ENCODE results near the gene KLHL30.

KLHL30 gene

DNA sequence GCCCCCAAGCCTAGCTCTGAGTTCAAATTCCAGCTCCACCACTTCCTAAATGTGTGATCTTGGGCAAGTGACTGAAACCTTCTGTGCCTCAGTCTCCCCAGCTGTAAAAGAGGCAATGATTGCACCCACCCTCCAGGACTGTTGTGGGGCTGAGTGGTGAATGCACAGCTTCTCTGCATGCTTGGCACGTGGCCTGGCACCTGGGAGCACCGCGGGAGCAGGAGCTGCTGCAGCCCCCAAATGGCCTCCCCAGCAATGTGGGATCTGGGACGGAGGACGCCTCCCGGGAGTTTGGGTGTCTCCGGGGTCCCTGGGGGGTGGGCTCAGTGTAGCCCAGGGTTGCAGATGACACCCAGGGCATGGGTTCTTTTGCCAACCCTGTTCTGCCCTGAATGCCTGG, 1.6 kb downstream of the KLHL30 start:
- intact Hi-C loops (cut with DNase I), result no loop called here
- no peak for DNase-seq

DNA sequence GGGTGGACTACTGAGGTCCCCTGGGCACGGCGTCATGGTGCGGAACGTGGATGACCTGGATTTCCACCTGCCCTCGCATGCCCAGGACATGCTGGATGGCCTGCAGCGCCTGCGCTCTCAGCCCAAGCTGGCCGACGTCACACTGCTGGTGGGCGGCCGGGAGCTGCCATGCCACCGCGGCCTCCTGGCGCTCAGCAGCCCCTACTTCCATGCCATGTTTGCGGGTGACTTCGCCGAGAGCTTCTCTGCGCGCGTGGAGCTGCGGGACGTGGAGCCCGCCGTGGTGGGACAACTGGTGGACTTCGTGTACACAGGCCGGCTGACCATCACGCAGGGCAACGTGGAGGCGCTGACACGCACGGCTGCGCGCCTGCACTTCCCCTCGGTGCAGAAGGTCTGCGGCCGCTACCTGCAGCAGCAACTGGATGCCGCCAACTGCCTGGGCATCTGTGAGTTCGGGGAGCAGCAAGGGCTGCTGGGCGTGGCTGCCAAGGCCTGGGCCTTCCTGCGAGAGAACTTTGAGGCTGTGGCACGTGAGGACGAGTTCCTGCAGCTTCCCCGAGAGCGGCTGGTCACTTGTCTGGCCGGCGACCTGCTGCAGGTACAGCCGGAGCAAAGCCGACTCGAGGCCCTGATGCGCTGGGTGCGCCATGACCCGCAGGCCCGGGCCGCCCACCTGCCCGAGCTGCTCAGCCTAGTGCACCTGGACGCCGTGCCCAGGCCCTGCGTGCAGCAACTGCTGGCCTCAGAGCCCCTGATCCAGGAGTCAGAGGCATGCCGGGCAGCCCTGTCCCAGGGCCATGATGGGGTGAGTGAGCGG, 2.5 kb downstream of the KLHL30 start:
- no peak for DNase-seq
- intact Hi-C loops (cut with DNase I), result no loop called here

DNA sequence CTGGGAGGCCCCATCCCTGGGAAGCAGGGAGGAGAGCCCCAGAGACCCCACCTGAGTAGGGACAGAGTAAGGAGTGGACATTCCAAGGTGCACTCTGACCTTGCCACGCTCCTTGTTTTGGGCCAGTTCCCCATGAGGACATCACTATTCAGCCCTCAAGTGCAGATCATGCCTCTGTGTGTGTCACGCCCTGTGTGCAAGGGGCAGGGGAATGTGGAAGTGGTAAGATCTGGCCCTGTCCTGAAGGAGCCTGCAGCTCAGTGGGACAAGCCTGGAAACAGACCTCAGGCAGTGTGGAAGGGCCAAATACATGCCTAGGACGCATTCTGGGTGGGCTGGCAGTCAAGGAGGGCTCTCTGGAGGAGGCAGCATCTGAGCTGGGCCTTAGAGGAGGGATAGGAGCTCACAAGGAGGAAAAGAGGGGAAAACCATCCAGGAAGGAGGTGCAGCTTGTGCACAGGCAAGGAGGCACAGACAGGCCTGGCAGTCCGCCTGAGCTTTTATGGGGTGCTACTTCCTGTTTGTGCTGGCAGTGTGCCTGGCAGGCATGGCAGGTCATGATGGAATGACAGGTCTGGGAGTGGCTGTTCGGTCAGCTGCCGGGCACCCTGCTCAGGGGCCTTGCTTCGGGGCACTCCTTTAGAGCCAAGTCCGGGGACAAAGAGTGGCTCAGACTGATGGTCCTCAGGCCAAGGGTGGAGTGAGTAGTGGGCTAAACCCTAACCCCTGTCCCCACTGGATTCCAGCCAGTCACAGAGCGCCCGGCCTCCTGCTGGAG, 3.3 kb downstream of the KLHL30 start:
- intact Hi-C loops (cut with DNase I), result no loop called here

DNA sequence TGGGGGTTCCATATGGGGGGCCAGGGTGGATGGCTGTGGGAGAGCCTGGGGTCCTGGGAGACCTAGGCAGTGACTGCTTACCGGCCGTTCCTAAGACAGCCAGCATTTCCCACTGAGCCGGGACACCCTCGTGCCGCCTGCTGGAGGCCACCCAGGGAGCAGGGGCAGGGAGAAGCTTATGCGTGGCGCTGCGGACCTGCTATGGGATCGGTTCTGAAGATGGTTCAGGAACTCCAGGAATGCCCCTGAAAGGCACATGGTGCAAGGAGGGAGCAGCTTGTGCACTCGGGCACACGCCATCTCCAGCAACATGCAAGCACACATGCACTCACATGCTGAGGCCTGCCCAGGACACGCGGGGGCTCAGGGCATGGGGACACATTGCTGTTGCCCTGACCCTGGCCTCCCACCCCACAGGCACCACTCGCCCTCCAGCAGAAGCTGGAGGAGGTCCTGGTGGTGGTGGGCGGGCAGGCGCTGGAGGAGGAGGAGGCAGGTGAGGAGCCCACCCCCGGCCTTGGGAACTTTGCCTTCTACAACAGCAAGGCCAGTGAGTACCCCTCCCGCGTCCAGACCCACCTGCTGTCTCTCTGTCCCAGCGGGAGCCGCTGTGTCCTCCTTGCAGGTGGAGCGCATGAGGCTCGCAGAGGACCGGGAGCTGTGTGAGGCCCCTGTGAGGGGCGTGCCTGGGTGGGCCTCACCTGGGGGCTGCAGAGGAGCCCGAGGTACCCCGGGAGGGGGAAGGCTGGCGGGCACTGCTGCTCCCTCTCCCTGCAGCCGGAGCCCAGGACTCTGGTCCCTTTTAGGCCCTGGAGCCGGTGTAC, 4.1 kb downstream of the KLHL30 start:
- DNase-seq, result no peak

More for the DNA sequence above, 3.3 kb downstream of the KLHL30 start:
- no peak for DNase-seq

DNA sequence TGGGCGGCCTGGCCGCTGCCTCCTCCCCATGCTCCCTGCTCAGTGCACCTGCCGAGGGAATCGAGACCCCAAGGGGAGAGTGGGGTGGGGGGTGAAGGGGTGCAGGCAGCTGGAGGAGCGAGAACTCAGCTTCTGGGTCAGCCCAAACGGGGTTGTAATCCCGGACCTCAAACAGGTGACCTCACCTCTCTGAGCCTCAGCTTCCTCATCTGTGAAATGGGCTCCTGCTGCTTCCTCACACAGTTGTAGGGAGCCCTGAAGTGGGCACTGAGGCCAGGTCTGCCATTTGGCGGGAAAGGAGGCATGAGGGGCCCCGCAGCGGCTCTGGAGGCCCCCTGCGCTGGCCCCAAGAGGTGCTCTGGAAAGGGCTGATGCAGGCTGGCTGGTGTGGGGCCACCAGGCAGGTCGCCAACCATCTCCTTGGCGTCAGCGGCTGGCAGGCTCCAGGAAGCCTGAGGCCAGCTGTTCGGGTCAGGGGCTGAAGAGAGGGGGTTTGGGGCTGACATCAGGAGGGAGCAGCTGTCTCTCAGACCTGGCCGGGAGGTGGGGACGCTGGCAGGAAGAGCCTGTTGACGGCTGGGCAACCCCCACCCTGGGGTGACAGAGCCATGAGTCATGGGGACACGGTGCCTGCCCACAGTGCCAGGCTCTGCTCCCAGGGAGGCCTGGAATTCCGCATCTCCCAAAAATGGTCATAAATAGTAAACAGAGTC, 4.9 kb downstream of the KLHL30 start:
- intact Hi-C loops (cut with DNase I), result no loop called here
- no peak for DNase-seq

More for the DNA sequence above, 4.1 kb downstream of the KLHL30 start:
- intact Hi-C loops (cut with DNase I), result no loop called here

DNA sequence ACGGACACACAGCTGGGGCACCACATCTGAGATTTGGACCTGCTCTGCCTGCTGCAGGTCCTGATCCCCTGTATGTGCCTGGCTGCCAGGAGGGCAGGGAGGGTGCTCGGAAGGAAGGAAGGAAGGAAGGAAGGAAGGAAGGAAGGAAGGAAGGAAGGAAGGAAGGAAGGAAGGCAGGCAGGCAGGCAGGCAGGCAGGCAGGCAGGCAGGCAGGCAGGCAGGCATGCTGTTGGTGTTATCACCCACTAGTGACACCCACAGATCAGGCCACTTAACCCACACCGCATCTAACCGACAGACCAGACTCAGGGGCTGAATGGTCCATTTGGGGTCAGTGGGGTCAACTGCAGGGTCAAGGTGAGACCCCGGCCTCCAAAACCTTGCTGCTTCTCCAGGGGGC, 5.8 kb downstream of the KLHL30 start:
- intact Hi-C loops (cut with DNase I), result no loop called here
- DNase-seq, result no peak

DNA sequence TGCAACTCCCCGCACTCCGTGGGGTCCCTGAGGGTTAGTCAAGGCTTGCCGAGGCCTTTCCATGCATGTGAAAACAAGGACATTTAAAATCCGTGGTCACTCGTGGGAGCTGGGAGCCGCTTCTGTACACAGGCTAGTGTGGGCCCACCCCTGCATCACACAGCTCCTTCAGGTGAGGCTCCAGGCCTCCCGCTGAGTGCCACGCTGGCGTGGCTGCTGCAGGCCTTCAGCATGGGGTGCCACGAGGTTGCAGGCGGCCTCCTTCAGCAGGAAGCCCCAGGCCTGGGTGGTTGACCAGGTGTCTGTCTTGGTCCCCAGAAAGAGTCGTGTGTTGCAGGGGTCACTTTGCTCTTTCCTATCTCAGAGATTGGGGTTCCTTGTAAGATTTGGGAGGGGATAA, 6.6 kb downstream of the KLHL30 start:
- no peak for DNase-seq
- intact Hi-C loops (cut with DNase I), result no loop called here

DNA sequence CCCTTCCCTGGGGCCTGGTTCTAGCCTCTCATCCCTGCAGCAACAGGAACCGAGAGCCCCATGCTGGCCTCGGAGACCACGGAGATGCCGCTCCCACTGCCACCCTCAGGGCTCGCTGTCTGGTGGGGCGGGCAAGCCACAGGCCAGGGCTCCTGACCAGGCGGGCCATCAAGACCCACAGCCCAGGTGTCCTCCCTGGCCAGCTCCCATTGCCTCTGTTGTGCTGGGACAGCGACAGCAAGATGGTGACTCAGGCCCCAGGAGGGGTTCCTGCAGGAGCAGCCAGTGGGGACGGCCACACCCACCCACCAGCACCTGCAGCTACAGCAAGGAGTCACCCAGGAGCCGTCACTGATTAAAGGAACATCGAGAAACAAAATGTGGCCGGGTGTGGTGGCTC, 7.4 kb downstream of the KLHL30 start:
- intact Hi-C loops (cut with DNase I), result no loop called here
- no peak for DNase-seq

DNA sequence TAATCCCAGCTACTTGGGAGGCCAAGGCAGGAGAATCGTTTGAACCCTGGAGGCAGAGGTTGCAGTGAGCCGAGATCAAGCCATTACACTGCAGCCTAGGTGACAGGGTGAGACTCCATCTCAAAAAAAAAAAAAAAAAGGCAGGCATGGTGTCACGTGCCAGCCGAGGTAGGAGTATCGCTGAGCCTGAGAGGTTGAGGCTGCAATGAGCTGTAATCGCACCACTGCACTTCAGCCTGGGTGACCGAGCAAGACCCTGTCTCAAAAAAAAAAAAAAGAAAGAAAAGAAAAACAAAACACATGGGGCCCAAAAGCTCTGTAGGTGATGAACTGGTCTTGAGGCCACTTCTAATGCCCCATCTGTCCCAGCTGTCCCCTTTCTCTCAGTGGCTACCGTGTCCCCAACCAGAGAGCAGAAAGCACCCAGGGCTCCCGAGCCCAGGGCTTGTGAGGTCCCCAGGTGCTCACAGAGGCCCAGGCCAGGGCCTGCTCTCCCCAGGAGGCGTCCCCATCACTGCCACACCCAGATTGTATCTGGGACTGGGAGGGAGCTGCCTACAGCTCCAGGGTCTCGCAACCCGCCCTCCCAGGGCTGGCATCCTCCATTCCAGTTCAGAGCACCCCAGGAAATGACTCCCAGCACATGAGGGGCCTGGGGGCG, 8.5 kb downstream of the KLHL30 start:
- intact Hi-C loops (cut with DNase I), result no loop called here
- DNase-seq, result no peak

DNA sequence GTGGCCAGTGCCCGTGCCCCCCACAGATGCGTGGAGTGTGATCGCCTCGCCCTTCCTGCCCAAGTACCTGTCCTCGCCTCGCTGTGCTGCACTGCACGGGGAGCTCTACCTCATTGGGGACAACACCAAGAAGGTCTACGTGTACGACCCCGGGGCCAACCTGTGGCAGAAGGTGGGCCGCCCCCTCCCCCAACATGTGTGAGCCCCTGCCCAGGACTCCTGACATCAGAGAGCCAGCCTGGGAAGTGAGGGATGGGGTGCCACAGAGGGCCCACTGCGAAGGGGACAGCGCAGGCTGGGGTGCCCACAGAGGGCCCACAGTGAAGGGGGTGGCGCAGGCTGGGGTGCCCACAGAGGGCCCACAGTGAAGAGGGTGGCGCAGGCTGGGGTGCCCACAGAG, 10.5 kb downstream of the KLHL30 start:
- DNase-seq, result no peak
- intact Hi-C loops (cut with DNase I), result no loop called here

DNA sequence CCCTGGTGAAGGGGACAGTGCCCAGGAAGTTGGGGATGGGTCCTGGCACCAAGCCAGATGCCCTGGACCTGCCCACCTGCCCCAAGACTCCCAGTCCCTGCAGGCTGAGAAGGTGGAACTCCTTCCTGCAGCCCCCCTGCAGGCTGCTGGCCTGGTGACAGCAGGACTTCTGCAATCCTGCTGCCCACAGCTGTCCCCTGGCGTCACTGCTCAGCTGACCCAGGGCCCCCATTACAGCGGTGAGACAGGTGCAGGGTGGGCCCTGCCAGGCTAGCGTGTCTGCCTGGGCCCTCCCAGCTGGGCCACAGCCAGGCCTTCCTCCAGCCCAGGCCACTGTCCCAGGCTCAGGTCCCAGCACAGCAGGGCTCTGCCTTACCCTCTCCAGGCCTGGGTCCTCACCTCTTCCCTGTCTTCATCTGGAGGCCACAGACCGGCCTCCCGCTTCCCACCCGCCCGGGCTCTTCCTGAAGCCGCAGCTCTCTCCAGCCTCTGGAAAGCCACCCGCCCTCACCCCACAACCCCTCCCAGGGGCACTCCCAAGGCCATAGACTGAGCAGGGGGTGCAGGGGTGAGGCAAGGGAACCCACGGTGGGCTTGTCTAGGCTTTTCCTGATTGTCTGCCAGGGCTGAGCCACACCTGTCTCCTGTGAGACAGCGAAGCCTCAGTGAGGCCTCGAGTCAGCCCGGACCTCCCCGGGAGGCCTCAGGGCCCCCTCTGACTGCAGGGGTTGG, 11.5 kb downstream of the KLHL30 start:
- no peak for DNase-seq
- intact Hi-C loops (cut with DNase I), result no loop called here

DNA sequence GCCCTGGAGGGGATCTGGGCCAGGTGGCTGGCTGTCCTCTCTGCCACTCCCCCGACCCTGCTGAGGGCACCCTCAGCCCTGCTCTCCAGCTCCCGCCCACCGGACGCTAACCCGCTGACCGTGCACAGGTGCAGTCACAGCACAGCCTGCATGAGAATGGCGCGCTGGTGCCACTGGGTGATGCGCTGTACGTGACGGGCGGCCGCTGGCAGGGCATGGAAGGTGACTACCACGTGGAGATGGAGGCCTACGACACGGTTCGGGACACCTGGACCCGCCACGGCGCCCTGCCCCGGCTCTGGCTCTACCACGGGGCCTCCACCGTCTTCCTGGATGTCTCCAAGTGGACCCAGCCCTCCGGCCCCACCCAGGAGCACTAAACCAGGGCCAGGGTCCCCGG, 12.2 kb downstream of the KLHL30 start:
- no peak for DNase-seq
- intact Hi-C loops (cut with DNase I), result no loop called here

DNA sequence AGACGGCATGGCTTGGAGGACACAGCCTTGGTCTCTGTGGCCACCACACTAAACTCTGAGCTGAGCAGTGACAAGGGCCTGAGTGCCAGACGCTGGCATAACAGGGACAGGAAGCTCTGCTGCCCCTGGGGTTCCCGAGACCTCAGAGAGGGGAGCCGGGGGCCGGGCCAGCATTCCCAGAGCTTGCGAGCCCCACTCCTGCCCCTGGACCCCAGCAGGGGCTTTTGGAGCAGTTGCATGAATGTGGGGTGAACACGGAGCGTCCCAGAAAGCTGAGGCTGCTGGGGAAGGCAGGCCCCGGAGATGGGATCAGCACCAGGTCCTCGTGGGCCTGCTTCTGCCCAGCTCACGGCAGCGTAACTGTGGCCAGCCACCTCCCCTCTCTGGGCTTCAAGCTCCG, 12.7 kb downstream of the KLHL30 start:
- intact Hi-C loops (cut with DNase I), result no loop called here
- DNase-seq, result no peak

DNA sequence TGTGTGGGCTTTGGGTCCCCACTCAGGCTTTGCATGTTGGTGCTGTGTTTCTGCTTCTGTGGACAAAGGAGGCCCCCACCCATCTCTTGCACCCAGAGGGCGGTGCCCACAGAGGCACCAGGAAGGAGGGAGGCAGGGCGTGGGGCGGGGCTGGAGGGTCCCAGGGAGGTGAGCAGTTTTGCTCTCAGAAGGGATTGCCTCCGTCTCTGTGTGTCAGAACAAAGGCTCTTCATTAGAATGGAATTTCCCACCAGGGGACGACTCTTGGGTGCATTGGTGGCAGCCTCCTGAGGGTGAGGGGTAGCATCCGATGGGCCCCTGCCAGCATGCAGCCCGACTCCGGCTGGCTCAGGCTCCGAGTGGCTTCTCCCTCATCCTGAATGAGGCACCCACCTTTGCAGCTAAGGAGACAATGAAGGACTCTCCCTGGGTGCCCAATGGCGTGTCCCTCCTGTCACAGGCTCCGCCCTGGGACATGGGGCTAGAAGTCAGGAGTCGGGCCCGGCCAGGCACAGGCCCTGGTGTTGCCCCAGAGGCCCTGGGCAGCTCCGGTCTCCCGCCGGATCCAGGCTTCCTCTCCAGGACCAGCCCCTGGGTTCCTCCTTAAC, 13.3 kb downstream of the KLHL30 start:
- DNase-seq, result no peak

DNA sequence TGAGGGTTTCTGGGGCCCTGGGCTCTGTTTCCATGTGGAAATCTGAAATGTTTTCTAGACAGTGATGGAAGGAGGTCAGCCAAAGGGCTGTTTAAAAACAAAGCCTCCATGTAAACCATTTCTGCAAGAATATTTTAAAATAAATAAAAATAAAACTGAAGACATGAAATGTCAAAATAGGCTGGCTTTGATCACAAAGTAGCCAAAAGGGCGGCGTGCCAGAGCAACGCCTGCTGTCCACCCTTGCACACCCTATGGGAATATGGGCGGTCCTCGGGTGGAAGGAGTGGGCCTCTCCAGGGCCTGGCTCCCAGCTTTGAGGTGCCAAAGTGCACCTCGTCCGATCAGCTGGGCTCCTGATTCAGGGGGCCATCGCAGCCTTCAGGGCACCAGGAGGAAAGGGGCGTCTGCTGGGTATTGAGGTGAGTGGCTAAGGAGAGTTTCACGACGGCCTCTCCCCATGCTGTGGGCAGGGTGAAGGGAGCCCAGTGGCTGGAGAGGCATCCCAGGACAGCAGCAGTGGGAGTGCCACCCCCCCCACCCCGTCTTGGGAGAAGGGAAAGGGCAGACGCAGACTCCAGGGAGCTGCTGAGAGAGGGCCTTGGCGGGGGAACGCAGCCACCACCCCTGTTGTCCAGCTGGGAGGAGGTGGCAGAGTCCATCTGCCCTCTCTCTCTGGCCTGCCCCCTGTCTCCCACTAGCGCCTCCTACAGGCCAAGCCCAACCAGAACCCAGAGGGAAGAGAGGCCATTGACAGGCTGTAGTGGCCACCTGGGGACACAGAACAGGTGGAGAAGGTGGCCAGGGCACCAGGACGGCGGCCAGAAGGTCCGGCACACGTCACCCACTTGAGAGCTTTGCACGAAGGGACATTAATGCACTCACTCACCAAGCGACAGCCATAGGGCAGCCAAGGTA, 14.6 kb downstream of the KLHL30 start:
- intact Hi-C loops (cut with DNase I), result no loop called here
- no peak for DNase-seq

More for the DNA sequence above, 13.3 kb downstream of the KLHL30 start:
- intact Hi-C loops (cut with DNase I), result no loop called here

DNA sequence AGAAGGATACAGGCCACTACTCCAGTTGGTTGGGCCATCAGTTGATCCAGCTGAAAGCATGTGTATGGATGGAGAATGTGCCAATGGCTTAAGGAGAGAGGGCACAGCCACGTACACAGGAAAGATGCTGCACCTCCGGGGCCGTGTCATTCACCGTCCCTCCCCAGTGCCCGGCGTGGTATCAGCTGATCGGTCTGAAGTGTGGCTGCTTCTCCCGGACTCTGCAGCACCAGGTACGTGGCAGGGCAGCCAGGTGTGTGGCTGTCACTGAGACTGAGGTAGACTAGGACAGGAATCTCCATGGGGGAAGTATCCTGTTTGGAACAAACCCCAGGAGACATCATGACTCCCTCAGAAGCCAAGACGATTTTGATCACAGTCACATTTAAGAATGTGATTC, 16.1 kb downstream of the KLHL30 start:
- intact Hi-C loops (cut with DNase I), result no loop called here
- DNase-seq, result no peak
